ENCODE data around the gene DDX28. TPM values are rescaled to one million over a fixed set of nuclear protein-coding genes. Genes with fewer than 3 reads are reported as not detected.

Gene DDX28
- total and polyA plus RNA-seq, 2 of the 8 experiments (the other 6 are each of a cell fraction or from before 2014, with no cell fraction given) = 16.8 to 28.1 TPM

- TF ChIP-seq KDM4A (IDR thresholded peaks at IDR 0.05; ENCODE audit: low read depth, low read length, severe bottlenecking) (no peak), CBX5 (IDR thresholded peaks at IDR 0.05; ENCODE audit: low read depth, low read length) (no peak), CHD7 (IDR thresholded peaks at IDR 0.05; ENCODE audit: insufficient replicate concordance, low read length) (no peak), SP2 (IDR thresholded peaks at IDR 0.05; ENCODE audit: low read length) (no peak), SAP30 (IDR thresholded peaks at IDR 0.05; ENCODE audit: insufficient read depth, insufficient replicate concordance, low read length) (no peak), ASH2L (IDR thresholded peaks at IDR 0.05; ENCODE audit: low read length) (no peak)
Measured at GRCh38 chr16:68003031-68003430, 20.0 kb downstream of the DDX28 start (continued).
